Neural cell (in vitro differentiated cells): ENCODE results near the gene HAPSTR1.

ENCODE experiments used
- EP300 ChIP-seq: fragments of 450-650 bp; conservative IDR thresholded peaks from 2 replicates; pipeline ENCODE4 v1.6.1; 2014; ENCODE audit warnings: antibody characterized with exemption, mild to moderate bottlenecking, moderate library complexity; ENCODE audit not compliant: poor library complexity, severe bottlenecking
- EZH2 ChIP-seq: fragments of 200-600, 300-800 bp; shearing (Covaris generic), sonication (generic); IDR thresholded peaks from 2 replicates; pipeline ENCODE4 v1.6.1; 2014; ENCODE audit warnings: antibody characterized with exemption, low read length, borderline replicate concordance, mild to moderate bottlenecking; ENCODE audit not compliant: insufficient read depth, poor library complexity, severe bottlenecking
- MXI1 ChIP-seq: fragments of 450-650 bp; conservative IDR thresholded peaks from 2 replicates; pipeline ENCODE4 v1.6.1; 2014; ENCODE audit warnings: antibody characterized with exemption, mild to moderate bottlenecking; ENCODE audit not compliant: poor library complexity, severe bottlenecking
- POLR2AphosphoS5 ChIP-seq: IDR thresholded peaks from 2 replicates; pipeline ENCODE4 v1.6.1; 2012
- RAD21 ChIP-seq: fragments of 450-650 bp; conservative IDR thresholded peaks from 2 replicates; pipeline ENCODE4 v1.6.1; 2014; ENCODE audit warnings: antibody characterized with exemption, mild to moderate bottlenecking, moderate library complexity
- TAF1 ChIP-seq: IDR thresholded peaks from 2 replicates; pipeline ENCODE4 v1.6.1; 2012; ENCODE audit warnings: low read depth
- TF ChIP-seq, protein P1 (sequence below): fragments of 450-650 bp; IDR thresholded peaks from 2 replicates; pipeline ENCODE4 v1.5.1; 2014; ENCODE audit warnings: antibody characterized with exemption, mild to moderate bottlenecking, moderate library complexity; ENCODE audit not compliant: poor library complexity, severe bottlenecking
- TF ChIP-seq, protein P2 (sequence below): IDR thresholded peaks from 2 replicates; pipeline ENCODE4 v1.6.1; 2012; ENCODE audit warnings: borderline replicate concordance

DNA sequence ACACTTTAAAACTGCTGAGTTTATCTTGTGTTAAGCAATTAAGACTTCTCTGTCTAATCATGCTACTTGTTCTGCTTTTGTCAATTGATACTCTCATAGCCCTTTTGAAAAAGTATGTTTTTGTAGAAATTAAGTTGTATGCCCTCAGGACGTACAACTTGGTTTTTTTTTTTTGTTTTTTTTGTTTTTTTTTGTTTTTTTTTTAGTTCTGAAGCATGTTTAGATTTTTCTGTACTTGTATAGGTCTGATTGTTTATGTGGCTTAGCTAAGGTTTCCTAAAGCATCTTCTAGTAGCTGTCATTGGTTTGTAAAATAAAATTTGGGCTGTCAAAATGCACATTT, 21.4 kb downstream of the HAPSTR1 start:
- TF ChIP-seq TAF1 (no peak), EZH2 (no peak), POLR2AphosphoS5 (no peak), EP300 (no peak), RAD21 (no peak), MXI1 (no peak)
- TF ChIP-seq, protein P1, sequence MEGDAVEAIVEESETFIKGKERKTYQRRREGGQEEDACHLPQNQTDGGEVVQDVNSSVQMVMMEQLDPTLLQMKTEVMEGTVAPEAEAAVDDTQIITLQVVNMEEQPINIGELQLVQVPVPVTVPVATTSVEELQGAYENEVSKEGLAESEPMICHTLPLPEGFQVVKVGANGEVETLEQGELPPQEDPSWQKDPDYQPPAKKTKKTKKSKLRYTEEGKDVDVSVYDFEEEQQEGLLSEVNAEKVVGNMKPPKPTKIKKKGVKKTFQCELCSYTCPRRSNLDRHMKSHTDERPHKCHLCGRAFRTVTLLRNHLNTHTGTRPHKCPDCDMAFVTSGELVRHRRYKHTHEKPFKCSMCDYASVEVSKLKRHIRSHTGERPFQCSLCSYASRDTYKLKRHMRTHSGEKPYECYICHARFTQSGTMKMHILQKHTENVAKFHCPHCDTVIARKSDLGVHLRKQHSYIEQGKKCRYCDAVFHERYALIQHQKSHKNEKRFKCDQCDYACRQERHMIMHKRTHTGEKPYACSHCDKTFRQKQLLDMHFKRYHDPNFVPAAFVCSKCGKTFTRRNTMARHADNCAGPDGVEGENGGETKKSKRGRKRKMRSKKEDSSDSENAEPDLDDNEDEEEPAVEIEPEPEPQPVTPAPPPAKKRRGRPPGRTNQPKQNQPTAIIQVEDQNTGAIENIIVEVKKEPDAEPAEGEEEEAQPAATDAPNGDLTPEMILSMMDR, result no peak
- TF ChIP-seq, protein P2, sequence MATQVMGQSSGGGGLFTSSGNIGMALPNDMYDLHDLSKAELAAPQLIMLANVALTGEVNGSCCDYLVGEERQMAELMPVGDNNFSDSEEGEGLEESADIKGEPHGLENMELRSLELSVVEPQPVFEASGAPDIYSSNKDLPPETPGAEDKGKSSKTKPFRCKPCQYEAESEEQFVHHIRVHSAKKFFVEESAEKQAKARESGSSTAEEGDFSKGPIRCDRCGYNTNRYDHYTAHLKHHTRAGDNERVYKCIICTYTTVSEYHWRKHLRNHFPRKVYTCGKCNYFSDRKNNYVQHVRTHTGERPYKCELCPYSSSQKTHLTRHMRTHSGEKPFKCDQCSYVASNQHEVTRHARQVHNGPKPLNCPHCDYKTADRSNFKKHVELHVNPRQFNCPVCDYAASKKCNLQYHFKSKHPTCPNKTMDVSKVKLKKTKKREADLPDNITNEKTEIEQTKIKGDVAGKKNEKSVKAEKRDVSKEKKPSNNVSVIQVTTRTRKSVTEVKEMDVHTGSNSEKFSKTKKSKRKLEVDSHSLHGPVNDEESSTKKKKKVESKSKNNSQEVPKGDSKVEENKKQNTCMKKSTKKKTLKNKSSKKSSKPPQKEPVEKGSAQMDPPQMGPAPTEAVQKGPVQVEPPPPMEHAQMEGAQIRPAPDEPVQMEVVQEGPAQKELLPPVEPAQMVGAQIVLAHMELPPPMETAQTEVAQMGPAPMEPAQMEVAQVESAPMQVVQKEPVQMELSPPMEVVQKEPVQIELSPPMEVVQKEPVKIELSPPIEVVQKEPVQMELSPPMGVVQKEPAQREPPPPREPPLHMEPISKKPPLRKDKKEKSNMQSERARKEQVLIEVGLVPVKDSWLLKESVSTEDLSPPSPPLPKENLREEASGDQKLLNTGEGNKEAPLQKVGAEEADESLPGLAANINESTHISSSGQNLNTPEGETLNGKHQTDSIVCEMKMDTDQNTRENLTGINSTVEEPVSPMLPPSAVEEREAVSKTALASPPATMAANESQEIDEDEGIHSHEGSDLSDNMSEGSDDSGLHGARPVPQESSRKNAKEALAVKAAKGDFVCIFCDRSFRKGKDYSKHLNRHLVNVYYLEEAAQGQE, result no peak
